GM20000 (cell line): ENCODE results near the gene PPP4R4.

Experiments used
- DNase-seq: peaks from one replicate; pipeline ENCODE4 v3.0.0; 2012; ENCODE audit warnings: low spot score
- CTCF ChIP-seq: IDR thresholded peaks from 2 replicates; pipeline ENCODE4 v1.5.1; 2012; ENCODE audit warnings: mild to moderate bottlenecking, control low read depth; ENCODE audit errors: extremely low read depth, missing control alignments

PPP4R4 gene

GRCh38 chr14:94138251-94138650, 35.9 kb upstream of the PPP4R4 start:
- DNase-seq, result no peak
- TF ChIP-seq CTCF, result no peak

- no peak for TF ChIP-seq CTCF
- DNase-seq, result no peak
Measured at GRCh38 chr14:94139006-94139405, 35.1 kb upstream of the PPP4R4 start.

- DNase-seq, result no peak
- no peak for TF ChIP-seq CTCF
Measured at GRCh38 chr14:94139421-94139820, 34.7 kb upstream of the PPP4R4 start.

GRCh38 chr14:94142247-94142646, 31.9 kb upstream of the PPP4R4 start:
- DNase-seq, result no peak
- no peak for TF ChIP-seq CTCF

GRCh38 chr14:94142836-94143235, 31.3 kb upstream of the PPP4R4 start:
- no peak for DNase-seq
- TF ChIP-seq CTCF, result no peak

GRCh38 chr14:94143239-94143638, 30.9 kb upstream of the PPP4R4 start:
- TF ChIP-seq CTCF, result no peak

GRCh38 chr14:94143711-94144110, 30.4 kb upstream of the PPP4R4 start:
- DNase-seq, result no peak

More at GRCh38 chr14:94143239-94143638, 30.9 kb upstream of the PPP4R4 start:
- no peak for DNase-seq

More at GRCh38 chr14:94143711-94144110, 30.4 kb upstream of the PPP4R4 start:
- TF ChIP-seq CTCF, result no peak
